Measurements from ENCODE around the gene LRG1.

Gene LRG1, protein sequence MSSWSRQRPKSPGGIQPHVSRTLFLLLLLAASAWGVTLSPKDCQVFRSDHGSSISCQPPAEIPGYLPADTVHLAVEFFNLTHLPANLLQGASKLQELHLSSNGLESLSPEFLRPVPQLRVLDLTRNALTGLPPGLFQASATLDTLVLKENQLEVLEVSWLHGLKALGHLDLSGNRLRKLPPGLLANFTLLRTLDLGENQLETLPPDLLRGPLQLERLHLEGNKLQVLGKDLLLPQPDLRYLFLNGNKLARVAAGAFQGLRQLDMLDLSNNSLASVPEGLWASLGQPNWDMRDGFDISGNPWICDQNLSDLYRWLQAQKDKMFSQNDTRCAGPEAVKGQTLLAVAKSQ

DNA sequence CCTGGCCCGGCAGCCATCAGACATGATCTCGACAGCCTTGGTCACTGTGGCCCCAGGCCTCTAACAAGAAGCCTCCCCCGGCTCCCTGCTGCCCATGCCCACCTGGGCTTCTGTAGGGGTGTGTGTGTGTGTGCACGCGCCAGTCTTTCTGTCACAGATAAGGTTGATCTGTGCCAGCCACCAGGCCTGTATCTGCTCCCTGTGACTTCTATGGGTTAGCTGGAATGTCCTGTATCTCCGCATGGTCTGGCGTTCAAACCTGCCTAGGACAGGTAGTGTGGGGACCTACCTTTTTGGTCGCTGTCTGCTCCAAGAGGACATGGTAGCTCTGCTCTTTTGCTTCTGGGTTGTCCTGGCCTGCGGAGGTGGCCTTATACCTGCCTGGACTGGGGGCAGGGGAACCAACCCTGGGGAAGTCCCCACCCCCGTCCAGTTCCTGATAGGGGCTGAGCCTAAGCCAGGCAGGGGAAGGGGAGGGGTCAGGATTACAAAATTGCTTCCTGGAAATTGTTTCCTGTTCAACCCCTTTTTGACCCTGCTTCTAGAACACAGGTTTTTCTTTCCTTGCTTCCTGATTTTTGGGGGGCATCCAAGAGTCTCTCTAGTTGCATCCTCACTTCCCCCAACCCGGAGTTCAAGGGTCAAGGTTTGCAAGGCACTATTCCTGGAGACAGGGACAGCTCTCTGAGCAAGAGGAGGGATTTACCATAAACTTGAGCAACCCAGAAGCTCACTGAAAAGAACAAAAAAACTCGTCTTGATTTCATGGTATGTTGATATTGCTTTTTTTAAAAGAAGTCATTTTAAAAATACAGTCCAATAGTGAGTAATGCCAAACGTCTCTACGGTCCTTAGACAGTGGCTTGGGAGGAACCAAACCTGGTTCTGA lies at the start of gene LRG1:
LRG1 (minus strand) TSS at position 344 of the 889 bp plus-strand sequence; CDS start at position 321, 23 bp downstream.
- DNase-seq (ENCODE audit: low read depth in 4 of 4, low spot score in 1 of 4), result no peak

DNA sequence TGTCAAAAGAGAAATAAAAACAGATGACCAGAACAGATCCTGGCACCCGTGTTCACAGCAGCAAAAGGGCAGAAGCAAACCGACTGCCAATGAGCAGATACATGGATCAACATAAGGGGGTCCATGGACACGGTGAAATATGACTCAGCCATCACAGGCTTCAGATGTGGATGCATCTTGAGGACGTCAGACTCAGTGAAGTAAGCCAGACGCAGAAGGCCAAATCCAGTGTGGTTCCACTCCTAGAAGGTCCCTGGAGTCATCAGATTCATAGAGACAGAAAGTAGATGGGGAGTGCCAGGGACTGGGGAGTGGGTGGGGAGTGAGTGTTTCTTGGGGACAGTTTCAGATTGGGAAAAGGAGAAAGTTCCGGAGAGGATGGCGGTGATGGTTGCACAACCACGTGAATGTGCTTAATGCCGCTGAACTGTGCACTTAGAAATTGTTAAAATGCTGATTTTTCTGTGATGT lies 48.5 kb upstream of the LRG1 start:
- no peak for DNase-seq (ENCODE audit: low read depth in 4 of 4, low spot score in 1 of 4)

DNA sequence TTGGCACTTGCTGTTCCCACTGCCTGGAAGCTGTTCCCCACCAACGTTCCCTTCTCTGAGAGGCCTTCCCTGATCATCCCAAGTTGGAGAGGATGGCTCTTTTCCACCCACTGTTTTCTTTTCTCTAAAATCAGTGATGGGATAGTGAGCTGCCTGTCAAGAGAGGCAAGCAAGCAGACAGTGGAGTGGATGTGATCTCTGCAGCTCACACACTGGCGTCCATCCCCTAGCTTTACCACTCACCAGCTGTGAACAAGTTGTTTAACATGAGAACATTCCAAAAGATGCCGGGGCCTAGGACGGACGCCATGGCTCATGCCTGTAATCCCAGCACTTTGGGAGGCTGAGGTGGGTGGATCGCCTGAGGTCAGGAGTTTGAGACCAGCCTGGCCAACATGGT lies 47.7 kb upstream of the LRG1 start:
- no peak for DNase-seq (ENCODE audit: low read depth in 4 of 4, low spot score in 1 of 4)

DNA sequence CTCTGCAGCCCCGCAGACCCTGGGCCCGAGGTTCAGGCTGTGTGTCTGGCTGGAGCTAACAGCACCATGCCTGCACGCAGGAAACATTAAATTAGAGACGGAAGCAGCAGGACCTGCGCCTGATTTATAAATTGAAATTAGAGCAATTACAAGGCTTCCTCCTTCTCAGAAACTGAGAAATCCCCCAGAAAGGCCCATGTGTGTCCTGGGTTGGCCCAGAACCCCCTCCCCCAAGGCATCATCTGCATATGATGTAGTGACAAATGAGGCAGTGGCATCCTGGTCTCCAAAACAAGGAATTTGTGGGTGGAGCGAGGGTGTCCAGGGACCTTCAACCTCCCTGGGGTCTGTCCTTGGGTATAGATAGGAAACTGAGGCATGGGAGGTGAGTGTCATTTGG lies 46.9 kb upstream of the LRG1 start:
- DNase-seq (ENCODE audit: low read depth in 4 of 4, low spot score in 1 of 4), result no peak

DNA sequence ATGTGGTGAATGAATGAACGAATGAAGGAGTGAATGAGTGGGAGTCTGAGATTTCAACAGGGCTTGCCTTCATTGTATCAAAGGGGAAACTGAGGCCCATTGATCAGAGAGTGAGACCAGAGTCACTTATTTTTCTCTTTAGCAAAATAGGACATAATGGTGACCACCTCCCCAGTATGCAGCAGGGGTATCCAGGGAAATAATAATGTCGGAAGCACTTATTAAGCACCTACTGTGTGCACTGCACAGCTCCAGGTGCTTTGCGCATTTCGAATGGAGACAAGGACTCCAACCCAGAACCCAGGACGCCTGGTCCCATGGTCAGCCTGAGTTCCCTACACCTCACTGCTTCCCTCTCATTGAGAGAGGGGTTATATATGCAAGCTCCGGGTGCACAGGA lies 46.4 kb upstream of the LRG1 start:
- no peak for DNase-seq (ENCODE audit: low read depth in 4 of 4, low spot score in 1 of 4)

DNA sequence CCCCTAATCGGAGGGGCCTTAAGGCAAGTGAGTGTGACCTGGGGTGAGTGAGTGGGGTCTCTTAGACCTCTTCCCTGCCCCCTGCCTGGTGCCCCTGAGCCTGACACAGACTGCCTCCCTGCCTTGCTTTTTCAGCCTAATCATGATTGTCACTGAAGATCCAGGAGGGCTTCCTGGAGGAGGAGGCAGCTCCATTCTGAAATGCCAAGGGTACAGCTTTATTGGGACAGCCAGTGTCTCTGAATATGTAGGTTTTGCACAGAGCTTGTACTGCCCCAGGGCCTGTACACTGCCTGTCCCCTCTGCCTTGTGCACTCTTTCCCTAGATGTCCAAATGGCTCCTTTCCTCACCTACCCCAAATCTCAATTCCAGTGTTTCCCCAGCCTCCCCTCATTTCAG lies 45.7 kb upstream of the LRG1 start:
- no peak for DNase-seq (ENCODE audit: low read depth in 4 of 4, low spot score in 1 of 4)

DNA sequence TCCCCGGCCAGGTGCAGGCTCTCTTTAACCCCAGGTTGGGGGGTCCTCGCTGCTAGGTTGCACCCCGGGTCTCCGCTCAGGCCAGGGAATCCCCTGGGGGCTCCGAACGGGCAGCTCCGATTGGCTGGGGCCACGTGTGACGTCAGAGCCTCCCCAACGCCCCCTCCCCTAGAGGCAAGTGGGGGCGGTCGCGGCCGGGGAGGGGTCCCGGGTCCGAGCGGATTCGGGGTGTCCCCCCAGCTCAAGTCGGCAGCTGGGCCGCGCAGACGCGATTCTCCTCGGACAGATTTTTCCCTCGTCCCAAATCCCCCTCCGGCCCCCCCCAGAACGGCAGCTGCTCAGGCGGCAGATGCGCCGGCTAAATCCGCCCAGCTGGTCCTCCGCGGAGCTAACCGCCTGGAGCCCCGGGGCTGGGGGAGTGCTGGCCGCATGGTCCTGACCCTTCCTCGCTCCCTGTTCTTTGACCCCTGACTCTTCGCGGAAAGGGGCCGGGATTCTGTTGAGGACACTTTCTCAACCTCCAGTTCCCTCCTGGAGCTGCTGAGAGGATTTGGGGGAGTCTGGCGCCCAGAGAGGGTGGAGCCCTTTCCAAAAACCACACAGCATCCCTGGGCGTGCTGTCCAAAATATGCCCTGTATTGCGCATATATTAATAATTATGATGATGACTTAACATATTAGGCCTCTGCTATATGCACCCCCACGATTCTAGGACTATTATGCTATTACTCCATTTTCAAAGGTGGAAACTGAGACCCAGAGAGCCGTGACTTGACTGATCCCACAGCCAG lies 45.0 kb upstream of the LRG1 start:
- DNase-seq (ENCODE audit: low read depth in 4 of 4, low spot score in 1 of 4), result no peak

DNA sequence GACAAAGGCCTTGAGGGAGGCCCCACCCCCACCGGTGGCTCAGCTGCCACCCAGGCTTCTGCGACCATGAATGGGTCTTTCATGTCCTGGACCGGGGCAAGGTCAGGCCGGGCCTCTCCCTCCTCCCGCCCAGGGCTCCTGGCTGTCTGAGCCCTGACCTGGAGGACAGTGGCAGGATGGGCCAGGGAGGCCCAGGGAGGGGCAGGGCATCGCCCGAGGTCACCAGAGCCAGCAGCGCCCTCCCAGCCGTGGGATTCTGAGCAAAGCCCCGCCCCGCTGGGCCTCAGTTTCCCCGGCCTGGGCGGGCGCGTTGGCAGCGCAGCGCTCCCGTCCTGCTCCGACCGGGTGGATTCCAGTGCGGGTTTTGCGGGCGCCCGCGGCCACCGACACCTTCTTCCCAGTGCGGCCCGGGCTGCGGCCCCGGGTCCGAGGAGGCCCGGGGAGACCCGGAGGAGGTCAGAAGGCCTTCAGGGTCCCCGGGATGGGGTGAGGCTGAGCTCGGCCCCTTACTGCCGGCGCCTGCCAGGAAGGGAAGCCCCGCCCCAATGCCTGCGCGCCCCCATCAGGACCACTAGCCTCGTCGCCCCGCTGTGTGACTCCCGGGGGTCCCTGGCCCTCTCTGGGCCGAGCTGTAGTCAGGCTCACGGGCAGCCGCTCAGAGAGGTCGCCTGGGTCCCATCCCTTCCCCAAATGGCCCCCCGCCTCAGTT lies 44.3 kb upstream of the LRG1 start:
- no peak for DNase-seq (ENCODE audit: low read depth in 4 of 4, low spot score in 1 of 4)

DNA sequence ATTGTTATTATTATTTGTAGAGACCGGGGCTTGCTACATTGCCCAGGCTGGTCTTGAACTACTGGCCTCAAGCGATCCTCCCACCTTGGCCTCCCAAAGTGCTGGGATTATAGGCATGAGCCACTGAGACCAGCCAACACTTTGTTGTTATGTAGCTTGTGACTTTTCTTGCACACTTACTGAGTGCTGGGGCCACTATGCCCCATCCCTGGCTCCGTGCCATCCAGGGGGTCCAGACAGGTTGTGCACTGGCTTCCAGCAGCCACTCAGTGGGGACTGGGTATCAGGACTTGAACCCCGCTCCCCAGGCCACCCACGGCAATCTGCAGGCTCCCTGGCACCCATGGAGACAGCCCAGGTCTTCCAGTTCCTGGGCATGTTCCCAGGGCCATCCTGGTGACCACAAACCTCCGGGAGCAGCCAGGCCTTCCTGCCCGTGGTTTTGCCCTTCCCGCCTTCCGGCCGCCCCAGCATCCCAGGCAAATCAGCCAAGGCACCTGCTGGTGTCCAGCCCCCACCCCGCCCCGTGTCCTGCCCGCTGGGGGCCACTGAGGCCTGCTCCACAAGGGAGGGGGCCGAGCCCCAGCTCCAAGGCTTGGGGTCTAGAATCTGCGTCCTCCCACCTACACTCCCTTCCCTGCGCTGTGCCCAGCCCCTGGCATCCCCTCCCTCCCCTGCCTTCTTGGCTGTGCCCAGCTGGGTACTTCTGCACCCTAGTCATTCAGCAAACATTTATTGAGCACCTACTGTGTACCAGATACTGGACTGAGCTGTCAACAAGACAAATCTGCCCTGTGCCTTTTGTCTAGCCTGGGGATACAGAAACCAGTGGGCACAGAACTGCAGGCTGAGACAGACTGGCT lies 43.4 kb upstream of the LRG1 start:
- DNase-seq (ENCODE audit: low read depth in 4 of 4, low spot score in 1 of 4), result no peak

DNA sequence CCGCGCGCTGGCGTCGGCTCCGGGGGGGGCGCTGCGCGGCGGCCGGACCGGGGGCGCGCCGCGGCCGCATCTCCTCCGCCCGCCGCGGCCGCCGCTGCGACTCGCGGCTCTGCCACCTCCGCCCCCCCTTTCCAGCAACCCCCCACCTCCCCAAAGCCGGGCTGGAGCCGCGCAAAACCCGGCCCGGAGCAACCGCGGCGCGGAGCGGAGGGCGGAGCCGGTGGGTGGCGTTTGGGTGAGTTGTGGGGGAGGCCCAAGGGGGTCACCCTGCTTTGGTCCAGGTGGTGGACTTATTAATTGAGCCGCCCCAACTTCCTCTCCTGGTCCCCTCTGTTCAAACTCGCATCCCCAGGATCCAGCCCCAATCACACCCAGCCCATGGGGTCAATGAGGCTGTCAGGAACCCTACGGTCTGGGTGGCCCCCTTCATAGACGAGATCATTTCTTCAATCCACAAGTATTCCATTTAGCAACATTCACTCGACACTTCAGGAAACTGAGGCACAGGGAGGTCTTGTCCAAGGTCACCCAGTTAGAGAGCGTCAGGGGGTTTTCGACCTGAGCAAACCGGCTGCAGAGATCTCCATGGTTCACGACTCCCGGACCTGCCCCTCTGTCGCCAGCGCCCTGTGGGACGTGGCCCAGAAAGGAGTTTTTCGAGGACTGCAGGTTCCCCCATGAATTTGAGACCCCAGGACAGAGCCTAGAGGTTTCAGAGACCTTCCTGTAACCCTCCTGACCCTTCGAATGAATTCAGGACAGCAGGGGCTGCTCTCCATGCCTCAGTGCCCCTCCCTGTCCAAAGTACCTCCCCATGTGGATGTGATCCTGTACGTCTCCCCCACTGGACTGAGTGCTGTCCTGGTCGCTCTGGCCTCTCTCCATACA lies 42.1 kb upstream of the LRG1 start:
- DNase-seq (ENCODE audit: low read depth in 4 of 4, low spot score in 1 of 4), result no peak

DNA sequence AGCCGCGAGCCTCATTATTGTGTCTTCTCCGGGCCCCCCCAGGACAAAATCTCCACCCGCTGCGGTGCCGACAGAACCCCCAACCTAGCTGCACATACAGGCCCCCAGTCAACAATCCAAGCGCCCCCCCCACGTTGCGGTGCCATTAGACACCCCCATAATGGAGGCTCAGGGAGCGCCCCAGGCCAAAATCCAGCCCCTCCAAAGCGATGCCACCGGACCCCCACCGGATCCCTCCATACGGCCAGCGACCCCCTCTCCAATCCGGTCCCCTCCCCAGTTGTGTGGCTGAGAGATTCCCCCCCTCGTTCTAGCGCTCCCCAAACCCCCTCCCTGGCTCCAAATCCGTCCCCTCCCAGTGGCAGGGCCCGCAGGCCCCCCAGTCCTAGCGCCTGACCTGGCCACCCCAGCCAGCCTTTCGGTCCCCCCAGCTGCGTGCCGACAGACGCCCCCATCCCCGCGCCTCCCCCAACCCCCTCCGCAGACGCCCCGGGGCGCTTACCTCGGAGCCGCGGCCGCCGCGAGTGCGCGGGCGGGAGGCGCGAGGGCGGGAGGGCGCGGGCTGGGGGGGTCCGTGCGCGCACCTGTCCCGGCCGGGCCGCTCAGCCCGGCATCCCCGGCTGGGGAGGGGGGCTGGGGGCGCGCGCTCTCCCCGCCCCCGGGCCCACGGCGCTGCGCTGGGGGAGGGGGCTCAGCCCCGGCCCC lies 41.3 kb upstream of the LRG1 start:
- no peak for DNase-seq (ENCODE audit: low read depth in 4 of 4, low spot score in 1 of 4)

DNA sequence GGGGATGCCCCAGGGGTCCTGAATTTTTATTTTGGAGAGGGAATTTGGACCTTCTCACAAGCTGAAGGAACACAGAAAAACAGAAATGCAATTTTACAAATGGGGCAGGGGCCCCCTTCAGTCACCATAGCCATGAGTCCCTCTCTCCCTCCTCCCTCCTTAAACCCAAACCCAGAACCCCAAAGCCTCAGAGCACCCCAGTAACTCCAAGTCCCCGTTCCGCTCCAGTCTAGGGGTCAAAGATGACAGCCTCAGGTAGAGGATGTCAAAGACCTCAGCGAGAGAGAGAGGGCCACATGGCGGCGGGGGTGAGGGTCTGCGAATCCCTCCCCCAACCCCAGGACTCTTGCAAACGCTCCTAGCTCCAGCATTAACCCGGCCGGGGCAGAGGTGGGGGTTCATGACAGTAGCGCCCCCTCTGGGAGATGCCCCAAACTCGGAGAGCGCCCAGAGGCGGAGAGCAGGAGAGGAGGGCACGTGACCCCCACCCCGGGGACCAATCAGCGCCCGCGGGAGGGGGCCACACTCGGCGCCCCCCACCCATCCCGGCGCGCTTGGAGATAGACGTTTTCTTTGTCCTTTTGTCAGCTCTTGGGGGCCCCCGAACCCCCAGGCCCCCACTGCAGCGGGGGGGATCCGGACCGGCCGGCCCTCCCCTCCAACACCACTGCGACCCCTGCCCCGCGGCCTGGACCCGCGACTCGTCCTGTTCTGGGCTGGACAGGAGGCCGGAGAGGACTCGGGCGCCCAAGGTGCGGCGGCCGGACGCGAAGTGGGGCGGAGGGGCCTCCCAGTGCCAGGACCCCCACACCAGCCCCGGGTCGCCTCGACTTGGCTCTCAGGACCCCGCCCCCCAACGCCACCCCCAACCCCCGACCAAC lies 40.4 kb upstream of the LRG1 start:
- no peak for DNase-seq (ENCODE audit: low read depth in 4 of 4, low spot score in 1 of 4)

DNA sequence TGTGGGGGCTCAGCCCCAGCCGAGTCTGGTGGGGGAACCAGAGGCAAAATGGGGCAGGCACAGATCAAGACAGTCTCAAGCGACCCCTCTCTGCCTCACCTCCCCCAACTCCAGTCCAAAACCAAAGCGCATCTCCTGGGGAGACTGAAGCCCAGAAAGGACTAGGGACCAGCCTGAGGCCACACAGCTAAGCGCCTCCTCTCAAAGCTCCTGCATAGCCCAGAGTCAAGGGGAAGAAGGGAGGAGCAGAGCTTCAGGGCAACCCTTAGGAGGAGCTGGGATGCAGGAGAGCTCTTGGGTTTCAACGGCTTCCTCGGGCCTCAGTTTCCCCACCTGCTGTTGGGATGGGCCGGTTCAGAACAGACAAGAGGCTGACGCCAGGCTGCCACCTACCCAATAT lies 39.6 kb upstream of the LRG1 start:
- DNase-seq (ENCODE audit: low read depth in 4 of 4, low spot score in 1 of 4), result no peak

DNA sequence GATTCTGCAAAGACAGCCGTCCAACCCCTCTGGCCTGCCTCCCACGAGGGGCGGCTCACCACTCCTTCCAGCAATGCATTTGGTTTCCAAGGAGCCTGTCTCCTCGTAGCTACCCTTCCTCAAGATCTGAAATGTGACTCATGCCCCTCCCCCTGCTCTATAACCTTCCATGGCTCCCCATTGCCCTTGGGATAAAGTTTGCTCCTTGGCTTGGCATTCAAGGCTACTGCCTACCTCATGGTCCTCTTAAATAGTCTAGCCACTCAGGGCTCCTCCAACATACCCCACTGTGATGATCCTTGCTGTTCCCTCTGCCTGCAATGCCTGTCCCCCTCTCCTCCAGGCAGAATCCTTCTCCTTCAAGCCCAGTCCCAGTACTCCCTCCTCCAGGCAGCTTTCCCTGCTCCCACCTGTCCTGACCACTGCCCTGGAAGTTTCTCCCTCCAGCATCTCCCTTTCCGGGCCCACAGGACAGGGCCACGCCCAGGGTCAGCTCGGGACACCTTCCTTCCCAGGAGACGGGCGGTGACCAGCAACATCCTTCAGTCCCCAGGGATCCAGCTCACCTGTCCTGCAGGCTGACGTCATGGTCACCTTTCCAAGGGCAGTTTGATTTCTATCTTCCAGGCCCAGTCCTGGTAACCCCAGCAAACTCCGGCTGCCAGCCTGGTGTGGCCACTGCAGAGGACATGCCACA lies 38.9 kb upstream of the LRG1 start:
- no peak for DNase-seq (ENCODE audit: low read depth in 4 of 4, low spot score in 1 of 4)

DNA sequence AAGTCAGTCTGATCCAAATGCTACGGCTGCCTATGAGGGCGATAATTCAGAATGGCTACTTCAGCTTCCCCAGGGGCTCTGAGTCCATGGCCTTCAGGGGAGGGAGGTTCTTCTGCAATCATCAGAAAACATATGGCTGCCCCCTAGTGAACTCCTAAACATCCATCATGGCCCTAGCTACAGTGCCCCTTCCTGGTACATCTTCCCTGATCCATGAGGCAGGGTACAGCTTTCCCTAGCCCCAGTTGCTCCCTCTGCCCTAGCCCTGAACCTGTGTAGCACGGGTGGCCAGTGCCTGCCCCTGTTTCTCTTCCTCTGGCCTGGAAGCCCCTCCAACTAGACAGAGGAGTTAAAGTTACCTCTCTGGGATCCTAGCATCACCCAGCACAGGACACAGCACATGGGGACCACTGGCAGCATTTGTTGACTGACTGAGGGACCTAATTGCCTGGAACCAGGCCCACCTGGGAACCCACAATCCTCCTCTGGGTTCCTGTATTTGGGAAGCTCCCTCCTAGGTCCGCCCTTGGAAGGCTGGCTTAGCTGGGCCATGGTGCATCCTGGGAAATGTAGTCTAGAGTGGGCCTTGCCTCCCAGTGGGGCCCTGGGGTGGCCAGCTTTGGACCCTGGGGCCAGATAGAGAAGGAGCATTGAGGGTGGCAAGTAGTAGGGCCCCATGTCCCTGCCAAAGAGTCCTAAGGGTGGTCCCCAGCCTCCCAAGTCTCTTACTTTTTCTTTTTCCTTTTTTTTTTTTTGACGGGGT lies 37.4 kb upstream of the LRG1 start:
- DNase-seq (ENCODE audit: low read depth in 4 of 4, low spot score in 1 of 4), result no peak

All from stimulated activated CD4-positive, alpha-beta T cell treated with anti-CD3 and anti-CD28 coated beads, Interleukin-1b, Interleukin-23, amount 100 ng/mL, for 24 hours (primary cell).